ENCODE measurements around the gene LIMA1.

The LIMA1 gene

DNA sequence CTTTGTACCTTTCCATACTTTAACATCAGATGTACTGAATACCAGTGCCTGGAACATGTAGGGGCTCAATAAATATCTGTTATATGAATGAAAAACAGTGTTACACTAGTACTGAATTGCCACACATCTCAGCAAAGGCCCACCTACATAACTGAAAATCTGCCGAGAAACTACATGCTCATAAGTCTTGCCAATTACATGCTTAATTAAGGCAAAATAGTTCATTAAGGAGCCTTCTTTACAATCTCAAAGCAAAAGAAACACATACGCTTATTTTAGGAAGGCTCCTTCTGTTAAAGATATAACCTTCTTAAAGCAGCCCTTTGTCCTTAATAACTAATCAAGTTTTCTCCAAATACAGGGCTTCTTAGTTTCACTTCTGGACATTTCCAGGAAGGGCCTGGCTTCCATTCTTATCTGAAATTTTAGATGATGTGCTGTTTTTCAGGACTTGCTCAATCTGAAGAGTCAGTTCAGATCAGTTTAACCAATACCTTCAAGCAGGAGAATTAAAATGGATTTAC lies 11.5 kb downstream of the LIMA1 start:
- no peak for FAIRE-seq
- TF ChIP-seq CTCF (IDR thresholded peaks at IDR 0.05; ENCODE audit: insufficient read depth, missing control alignments): no peak
- DNase-seq (ENCODE audit: insufficient read length, low spot score): no peak

- FAIRE-seq (no peak), DNase-seq (ENCODE audit: insufficient read length, low spot score) (no peak)
- no peak for TF ChIP-seq CTCF (IDR thresholded peaks at IDR 0.05; ENCODE audit: insufficient read depth, missing control alignments)
Observed at GRCh38 chr12:50268482-50268881, 14.8 kb downstream of the LIMA1 start.

DNA sequence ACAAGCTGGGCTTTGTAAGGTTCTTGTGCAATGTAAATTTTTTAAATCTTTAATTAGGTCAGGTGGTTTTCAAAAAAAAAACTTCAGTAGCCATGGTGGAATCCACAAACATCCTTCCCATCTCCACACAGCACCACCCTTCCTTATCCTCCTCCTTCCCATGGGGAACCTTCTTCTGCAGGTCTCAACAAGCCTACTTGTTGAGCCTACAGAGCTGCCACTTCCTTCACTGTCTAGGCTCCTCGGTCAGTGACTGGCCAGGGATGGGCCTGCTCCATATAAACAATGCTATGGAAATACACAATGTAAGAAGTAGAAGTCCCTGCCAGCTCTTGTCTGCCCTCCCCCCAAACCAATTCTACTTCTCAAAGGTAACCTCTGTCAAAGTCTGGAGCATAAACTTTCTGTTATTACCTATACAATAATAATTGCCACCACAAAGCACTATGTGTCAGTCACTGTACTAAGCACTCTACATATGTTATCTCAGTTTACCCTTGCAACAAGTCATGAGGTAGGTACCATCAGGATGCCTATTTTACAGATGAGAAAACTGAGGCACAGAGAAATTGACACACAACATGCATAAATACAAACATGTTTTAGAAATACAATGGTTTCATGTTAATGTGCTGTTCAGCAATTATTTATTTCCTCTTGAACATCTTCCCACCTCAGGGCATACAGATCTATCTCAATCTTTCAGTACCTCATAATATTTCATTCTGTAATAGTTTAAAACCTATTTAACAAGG lies 17.4 kb downstream of the LIMA1 start:
- FAIRE-seq (no peak), DNase-seq (ENCODE audit: insufficient read length, low spot score) (no peak)
- TF ChIP-seq CTCF (IDR thresholded peaks at IDR 0.05; ENCODE audit: insufficient read depth, missing control alignments): no peak

DNA sequence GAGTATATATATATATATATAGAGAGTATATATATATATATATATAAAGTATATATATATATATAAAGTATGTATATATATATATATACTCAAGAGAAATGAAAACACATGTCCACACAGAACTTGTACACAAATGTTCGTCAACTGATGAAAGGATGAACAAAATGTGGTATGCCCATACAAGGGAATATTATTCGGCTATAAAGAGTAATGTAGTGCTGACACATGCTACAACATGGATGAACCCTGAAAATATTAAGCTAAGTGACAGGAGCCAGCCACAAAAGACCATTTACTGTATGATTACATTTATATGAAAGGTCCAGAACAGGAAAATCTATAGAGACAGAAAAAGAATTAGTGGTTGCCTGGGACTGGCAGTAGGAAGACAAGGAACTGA lies 19.5 kb downstream of the LIMA1 start:
- DNase-seq (ENCODE audit: insufficient read length, low spot score): no peak
- no peak for FAIRE-seq
- no peak for TF ChIP-seq CTCF (IDR thresholded peaks at IDR 0.05; ENCODE audit: insufficient read depth, missing control alignments)

DNA sequence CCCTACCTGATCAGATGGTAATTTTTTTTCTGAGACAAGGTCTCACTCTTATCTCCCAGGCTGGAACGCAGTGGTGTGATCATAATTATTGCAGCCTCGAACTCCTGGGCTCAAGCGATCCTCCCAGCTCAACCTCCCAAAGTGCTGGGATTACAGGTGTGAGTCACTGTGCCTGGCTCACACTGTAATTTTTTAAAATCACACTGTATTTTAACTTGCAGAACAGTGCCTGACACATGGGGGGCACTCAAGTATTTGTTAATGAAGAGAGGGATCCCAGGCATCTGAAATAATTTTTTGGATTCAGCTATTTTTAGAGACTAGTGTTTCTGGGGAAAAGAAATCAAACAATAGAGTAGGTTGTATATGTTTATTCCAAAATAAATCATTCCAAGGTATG lies 21.7 kb downstream of the LIMA1 start:
- peak; percentile 7 for TF ChIP-seq CTCF (IDR thresholded peaks at IDR 0.05; ENCODE audit: insufficient read depth, missing control alignments)
- DNase-seq (ENCODE audit: insufficient read length, low spot score) (no peak), FAIRE-seq (no peak)

GRCh38 chr12:50258167-50258551 lies 25.2 kb downstream of the LIMA1 start:
- no peak for DNase-seq (ENCODE audit: insufficient read length, low spot score)
- FAIRE-seq: no peak
- no peak for TF ChIP-seq CTCF (IDR thresholded peaks at IDR 0.05; ENCODE audit: insufficient read depth, missing control alignments)
